GM21381 (cell line): ENCODE results near the gene ENPP6.

Experiments used
- ATAC-seq: cut with Tn5 transposase; IDR thresholded peaks from one replicate; pipeline ENCODE4 v1.9.1; 2021; ENCODE audit warnings: mild to moderate bottlenecking, moderate library complexity; ENCODE audit not compliant: unreplicated experiment

ENPP6 gene

DNA sequence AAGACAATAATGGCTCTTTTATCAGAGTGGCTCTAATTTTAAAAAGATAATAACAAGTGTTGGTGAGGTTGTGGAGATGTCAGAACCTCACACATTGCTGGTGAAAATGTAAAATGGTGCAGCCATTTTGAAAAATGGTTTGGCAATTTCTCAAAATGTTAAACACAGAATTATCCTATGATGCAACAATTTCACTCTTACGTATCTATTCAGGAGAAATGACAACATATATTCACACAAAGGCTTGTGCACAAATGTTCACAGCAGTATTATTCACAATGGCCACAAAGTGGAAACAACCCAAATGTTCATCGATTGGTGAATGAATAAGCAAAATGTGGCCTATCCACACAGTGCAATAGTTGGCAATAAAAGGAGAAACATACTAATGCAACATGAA lies 24.7 kb downstream of the ENPP6 start:
- no peak for ATAC-seq

DNA sequence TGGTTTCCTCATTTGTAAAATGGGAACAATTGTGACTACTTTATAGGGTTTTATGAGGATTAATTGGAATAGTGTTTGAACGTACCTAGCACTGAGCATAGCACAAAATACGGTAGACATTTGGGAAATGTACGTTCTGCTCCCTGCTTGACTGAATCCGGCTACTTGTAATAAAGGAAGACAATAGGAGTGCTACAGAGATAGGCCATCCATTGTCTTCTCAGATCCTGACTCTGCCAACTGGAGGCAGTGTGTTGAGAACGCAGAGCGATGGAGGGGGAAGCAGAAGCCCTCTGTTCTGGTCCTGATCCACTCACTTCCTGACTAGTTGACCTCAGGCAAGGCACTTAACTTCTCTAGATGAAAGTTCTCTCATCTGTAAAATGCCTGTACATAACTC lies 26.4 kb downstream of the ENPP6 start:
- no peak for ATAC-seq

DNA sequence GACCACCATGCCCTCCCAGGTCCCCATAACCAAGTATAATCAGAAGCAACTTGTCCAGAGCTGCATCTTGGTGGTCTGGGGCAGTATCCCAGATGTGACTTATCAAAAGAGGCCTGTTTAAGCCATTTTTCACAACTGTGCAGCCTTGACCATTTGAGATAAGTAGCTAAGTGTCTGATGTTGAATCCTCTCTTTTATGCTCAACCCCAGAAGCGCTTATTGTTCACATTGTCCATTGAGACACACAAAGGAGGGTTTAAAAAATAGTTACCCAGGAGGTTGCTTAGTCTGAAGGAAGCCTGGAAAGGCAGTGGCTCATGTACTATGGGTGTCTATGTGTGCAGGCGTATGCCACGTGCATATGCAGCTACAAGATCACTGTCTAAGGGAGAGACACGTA lies 27.0 kb downstream of the ENPP6 start:
- no peak for ATAC-seq

DNA sequence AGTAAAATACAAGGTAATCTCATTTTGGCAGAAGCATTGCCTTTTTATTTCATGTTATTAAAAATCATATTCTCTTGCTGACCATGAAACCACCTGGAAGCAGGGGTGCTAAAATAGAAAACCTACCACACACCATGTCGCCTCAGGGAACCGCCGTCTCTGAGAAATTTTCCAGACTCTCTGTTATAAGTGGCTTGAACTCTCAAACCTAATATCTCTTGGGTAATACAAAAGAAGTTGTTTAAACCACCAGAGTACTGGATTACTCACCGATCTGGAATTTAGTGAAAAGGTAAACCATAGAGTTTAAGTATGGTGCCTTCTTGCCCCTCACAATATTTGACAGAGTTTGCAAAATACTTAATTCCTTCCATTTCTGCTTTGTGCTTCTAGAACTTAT lies 27.7 kb downstream of the ENPP6 start:
- no peak for ATAC-seq

DNA sequence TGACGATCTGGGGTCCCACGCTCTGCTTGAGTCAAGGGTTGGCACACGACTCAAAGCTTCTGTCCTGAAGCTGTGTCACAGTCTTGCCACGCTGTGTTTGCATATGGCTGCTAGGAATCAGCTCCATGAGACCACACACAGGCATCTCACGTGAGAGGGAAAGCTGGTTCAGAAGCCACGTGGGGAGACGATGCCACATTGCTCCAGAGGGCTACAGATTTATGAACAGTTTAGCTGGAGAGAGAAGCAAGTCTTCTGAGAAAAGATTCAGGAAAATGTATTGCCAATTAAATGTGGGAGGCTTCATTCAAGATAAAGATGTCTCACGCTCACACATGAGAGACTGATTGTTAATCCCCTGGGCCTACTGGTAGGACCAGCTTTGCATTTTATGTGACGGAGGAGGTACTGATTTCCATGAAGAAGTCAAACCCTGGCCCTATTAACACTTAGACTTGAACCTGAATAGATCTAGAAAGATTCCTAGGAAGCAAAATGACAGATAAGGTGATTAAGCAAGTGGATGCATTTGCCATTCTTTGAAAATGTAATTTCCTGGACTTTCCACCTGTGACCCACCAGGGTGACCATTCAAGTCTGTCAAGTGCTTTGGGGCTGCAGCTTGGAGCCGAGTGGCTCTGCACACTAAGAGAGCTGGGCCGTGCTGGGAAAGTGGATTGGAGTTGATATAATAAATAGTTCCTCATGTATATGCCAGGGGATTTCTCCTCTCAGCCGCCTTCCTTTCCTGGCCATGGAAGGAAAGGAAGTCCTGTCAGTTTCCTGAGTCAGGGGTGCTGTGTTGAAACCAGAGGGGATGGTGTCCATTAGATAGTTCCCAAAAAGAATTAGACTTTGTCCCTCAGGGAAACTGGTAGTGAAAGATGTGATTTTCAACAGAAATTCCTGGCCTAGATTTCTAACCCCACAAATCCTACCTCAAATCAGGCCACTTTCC lies 29.0 kb downstream of the ENPP6 start:
- no peak for ATAC-seq

DNA sequence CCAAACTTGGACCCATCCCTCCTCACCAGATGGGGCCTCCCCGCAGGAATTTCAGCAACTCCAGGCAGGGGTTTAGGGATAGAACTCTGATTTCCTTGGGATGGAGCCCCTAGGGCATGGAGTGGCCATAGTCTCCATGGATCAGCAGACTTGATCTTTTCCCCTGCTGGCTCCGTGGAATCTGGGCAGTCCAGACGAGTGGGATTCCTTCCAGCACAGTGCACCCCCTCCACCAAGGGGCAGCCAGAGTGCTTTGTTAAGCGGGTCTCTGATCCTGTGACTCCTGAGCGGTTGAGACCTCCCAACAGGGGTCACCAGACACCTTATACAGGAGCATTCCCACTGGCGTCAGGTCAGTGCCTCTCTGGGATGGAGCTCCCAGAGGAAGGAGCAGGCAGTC lies 40.4 kb downstream of the ENPP6 start:
- no peak for ATAC-seq

DNA sequence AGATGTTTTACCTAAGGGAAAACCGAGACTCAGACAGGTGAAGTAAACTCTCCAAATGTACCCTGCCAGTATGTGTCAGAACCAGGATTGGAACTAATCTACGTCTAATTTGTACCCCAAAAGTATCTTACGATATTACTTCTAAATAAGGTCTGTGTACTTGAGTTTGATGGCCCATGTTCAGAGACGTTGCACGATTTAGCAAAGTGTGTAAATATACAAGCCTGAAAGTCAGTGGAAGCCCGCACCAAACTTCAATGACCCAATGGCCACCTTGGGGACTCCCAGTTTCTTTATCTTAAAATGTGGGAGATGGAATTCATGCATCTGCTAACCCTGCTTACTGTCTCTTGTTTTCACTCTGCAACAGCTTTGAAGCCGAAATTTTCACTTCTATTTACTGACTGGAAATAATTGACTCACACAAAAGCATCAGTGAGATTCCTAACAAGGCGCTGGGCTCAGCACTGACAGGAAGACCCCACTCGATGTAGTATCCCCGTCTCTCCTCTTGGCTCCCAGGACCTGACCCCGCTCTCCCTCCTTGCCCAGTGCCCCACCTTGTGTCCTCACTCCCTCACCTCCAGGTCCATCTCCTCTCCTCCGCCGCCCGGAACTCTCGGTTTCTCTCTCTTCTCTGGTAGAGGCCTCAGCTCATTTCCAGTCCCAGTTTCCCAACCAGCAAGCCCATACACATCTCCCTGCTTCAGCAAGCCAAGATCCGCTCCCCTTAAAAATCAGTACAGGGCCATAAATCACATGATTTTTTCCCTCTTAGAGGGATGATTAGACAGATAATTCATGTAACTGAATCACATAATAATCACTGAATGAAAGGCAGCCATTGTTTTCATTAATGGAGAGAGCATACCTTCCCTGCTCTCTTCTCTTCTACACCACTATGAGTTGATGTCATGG lies 42.8 kb downstream of the ENPP6 start:
- ATAC-seq = no peak

DNA sequence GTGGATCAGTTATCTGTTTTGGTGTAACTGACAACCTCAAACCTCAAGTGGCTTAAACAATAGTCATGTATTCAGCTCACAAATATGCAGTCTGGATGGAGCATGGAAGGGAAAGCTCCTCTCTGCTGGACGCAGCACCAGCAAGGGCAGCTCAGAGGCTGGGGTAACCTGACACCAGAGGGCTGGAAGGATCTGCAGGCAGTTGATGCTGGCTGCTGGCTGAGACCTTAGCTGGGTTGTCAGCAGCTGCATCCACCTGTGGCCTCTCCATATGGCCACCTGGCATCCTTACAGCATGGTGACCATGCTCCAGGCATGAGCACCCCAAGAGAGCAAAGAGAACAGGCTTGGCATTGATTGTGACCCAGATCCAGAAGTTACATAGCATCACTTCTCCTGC lies 46.7 kb downstream of the ENPP6 start:
- ATAC-seq = no peak

DNA sequence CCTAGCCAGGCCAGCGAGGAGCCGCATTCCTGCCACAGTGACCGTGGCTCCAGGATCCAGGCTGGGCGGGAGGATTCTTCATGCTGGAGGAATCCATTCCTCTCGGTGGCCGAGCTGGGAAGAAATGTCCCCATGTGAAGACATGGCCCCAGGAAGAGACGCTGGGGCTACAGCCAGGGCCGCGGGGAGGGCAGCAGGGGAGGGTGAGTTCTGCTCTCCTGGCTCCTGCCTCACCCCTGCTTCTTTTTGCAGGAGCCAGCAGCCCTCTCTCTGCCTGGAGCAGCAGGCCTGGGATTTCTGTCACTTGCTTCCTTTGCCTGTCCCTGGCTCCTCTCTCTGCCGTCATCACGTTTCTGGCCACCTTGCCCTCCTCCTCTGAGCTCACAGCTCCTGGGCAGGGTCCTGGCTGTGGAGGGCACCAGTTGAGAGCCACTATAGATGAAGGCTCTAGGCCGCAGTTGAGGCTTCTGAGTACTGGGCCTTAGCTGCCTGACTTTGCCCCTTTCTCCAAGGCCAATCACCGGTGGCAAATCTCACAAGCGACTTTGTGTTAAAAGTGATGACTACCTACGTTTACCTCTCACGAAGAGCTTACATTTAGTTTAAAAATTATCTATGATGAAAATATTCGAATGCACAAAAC lies 48.3 kb downstream of the ENPP6 start:
- ATAC-seq = no peak

DNA sequence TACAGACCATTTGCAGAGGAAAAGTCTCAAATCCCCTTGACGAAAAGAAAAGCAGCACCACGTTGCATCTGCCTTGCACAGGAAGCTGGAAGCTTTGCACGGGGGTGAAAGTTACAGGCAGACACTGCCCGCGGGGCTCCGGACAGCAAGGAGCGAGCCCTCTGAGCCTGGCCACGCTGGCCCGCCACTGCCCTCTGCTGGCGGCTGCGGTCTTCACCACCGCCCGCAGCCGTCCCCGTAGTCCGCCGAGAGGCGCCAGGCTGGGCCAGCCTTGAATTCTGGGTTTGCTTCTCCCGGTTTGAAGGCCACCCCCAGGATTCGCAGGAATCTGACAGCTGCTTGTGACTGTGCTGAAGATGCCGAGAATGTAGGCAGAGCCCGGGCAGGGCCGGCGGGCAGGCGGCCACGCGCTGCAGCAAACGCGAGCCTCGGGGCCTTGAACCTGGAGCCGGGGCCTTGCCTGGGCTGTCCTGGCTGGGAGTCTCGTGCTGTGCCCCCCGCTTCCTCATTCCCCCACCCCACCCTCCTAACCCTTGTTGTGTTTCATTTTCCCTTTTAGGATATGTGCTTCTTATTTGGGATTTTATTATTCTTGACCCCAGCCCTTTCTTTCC lies 49.2 kb downstream of the ENPP6 start:
- ATAC-seq = peak; percentile 79

DNA sequence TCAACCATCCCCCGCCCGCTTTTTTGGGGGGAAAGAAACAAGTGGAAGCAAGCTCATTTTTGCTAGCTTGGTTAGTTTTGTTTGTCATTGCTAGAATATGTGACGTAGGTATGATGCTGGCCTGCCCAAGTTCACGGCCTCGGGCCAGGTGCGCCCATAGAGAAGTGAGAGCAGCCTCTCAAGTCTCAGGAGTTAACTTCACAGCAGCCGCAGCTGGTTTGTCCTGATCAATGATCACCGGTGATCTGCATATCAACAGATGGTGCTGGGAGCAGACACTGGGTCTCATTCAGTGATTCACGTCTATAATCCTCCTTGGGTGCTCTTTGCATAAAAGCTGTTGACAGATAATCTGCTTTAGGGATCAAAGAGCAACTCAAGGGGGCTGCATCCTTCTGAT lies 50.1 kb downstream of the ENPP6 start:
- ATAC-seq = no peak

DNA sequence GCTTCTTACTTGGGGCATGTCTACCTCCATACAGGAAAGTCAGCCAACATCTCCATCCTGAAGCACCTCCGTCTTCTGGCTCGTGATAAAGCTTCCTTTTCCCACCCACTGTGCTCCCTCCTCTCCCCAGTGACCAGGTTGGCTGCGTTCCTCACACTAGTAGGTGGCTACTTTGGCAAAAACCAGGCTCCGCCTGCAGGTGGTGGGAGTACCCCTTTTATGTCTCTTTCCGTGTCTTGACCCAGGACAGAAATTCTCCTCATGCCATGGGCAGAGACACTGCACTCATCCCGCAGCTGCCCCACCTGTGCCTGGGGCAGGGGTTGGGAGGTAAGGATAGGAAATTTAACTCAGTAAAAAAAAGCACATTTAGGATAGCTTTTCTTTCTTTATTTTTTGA lies 50.9 kb downstream of the ENPP6 start:
- ATAC-seq = no peak

DNA sequence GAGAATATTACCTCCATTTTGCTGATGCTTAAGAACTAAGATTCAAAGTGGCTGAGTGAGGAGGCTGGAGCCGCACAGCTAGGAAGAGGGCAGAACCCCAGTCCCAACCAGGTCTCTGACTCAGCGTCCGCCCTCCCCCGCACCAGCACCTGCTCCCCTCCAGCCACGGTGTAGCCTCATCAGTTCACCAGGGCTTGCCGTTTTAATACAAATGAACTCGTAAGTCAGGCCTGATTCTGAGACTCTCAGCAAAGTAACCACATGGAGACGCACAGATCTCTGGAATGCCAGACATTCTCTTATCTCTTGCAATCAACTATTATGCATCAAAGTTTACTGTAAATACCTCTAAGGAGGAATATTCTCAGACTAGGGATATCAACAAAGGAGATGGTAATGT lies 52.4 kb downstream of the ENPP6 start:
- no peak for ATAC-seq

DNA sequence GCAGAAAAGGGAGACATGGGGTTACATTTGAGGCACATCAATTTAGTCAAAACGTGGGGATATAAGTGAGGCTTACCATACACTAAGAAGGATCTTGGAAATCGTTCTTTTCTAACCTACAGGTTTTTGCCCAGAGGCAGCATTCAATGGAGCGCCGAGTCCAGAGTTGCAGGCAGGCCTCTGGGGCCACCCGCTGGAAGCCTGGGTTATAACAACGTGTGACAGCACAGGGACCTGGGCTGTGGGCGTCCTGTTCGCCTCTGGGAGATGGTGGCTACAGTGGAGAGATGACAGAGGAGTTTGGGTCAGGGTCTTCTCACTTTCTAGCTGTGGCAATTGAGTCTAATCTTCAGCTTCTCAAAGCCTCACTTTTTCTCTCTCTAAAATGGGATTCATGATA lies 53.9 kb downstream of the ENPP6 start:
- no peak for ATAC-seq

DNA sequence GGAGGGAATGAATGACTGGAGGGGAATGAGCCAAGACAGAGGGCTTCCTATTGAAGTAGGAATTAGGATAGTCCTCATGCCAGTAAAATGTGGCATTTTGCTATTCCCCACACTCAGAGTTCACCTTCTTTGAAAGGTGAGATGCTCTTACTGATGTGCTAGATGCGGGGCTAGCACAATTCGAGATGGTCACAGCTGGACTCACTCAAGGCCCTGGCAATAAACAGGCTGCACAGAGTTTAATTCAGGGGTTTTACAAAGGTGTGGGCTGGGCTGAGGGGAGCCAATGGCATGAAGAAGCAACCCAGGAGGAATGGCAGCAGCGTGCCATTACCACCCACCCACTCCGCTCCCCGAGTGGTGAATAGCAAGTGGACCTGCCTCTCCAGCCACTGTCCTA lies 55.1 kb downstream of the ENPP6 start:
- ATAC-seq = no peak

DNA sequence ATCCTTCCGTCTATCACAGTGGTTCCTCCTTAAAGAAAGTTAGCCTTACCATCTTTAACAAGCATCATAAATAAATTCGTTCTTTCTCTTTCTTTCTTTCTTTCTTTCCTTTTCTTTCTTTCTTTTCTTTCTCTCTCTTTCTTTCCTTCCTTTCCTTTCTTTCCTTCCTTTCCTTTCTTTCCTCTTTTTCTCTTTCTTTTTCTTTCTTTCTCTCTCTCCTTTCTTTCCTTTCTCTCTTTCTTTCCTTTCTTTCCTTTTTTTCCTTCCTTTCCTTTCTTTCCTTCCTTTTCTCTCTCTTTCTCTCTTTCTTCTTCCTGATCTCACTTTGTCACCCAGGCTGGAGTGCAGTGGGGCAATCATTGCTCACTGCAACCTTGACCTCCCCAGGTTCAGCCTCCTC lies 60.4 kb downstream of the ENPP6 start:
- no peak for ATAC-seq

DNA sequence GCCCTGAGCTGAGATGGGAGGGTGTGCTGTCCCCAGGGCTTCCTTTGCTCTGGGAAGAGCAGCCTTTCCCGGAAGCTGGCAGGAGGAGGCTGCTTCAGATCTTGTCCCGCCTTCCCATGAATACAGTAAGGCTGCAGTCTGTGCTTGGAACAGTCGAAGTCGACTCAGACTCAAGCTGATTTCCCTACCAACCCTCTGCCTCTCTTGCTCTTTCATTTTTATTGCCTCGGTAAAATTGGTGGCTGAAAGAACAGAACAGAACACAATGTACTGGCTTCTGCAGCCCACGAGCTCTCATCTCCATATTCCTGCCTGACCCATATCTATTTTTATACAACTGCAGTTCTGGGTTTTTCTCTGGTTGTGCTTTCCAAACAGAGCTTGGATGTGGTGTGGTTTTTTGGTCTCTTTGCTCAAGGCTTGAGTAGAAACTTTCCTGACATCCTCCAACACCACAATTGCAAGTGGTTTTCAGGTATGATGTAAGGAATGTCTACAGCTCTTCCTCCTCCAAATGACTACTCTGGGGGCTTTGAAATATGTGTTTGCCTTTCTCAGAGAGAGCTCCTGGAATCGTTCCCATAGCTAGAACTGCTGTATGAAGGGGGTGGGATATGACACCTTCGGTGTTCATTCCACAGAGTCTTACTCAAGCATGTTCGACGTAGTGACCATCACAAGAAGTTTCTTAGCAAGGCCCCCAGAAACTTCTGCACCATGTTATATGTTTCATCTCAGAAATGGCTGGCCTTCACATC lies 61.3 kb downstream of the ENPP6 start:
- no peak for ATAC-seq

DNA sequence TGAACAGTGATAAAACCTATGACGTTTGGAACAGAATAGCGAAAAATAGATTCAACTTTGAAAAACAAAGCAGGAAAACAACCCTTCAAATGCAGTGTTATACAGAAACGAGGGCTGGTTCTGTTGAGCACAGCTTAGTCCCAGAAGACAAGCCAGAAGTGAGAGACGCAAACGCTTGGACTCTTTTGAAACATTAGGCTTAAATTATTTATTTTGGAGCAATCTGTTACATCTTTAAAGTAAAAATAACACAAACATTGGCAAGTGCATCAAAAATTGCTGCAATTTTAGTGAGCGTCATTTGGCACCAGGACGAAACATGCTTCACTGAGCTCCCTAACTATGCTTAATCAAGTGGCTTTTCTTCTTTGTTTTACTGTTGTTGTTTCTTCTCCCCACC lies 63.5 kb downstream of the ENPP6 start:
- no peak for ATAC-seq

DNA sequence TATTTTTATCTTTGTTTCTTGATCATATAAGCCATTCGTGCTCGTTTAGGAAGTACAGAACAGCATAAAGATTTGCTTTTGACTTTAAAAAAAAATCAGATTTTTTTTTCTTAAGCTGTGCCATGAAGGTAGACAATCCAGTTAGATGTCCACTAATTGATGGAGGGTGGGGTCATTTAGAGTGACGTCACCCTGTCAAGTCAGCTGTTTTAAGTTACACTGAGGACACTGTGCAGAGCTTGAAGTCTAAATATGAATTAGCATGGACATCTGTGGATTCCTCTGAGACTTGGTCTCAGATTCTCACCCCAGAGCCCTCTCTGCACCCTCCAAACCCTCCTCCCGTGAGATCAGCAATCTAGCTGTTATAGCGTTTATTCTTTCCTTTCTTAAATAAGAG lies 63.9 kb downstream of the ENPP6 start:
- no peak for ATAC-seq

DNA sequence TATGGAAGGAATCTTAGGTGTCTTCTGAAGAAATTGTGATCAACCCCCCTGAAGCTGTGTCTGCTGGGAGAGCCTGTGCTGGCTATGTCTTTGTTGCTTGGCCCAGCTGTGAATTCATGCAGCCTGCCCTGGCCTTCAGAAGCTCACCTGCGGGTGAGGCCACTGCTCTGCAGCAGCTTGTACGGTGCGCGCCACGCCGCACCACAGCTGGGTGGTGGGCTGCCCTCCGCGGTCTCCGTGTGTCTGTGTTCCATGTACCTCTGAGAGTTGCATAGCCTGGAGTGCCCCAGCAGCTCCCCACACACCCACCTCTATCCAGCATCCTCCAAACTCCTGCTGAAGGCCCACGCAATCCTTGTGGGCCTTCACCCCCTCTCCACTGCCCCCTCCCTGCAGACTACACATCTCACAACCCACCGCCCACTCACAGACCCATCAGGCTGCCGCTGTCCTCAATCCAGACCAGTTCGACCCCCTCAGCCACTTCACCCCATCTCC lies 65.6 kb downstream of the ENPP6 start:
- ATAC-seq = no peak
